NCI-H748 treated with DMSO at 0.1 percent for 48 hours (cell line): ENCODE data around the gene NCSTN.

Source experiments
- DNase-seq: peaks from one replicate; lab custom pipeline; 2025; lab: John Stamatoyannopoulos, UW

Gene NCSTN

GRCh38 chr1:160352555-160352954 lies 9.4 kb downstream of the NCSTN start:
- no peak for DNase-seq

DNA sequence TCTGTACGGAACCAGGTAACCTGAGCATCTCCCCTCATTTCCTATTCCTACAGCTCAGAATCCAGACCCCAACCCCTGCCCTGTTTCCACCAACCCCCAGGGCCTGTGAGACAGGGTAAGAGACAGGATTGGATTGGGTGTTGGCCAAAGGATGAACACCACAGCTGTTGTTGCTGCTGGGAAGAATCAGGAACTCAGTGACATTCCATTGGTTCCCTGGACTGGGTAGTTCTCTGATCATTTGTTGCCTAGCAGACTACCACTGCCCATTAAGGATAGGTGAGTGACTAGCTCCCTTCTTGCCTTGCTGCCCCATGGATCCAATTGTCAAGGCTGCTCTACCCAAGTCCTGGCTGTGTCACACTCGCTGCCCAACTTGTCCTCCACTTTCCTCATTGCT lies 10.0 kb downstream of the NCSTN start:
- DNase-seq: no peak

DNA sequence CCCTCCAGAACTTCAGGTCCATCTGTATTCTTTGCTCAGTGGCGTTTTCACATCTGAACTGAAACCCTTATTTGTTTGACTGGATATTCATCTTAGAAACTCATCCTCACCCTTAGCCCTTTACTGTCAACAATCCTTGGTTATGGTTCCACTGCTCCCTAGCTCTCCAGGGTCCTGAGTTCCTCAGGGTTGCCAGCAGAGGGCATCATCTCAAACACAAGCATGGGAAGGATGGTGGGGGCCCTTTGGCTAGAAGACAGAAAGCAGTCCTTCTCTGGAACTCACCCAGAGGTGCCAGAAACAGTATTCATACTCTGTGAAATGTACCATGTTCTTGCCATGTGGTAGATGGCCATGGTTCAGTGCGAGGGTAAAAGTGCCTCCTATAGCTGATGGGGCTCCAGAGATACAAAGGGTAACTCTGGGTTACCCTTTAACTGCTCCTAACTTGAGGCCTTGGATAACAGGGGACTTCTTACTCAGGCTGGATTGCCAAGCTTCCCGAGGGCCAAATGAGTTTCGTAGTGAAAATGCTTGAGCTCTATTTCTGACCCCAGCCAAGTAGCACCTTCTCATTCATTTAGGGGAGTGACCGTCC lies 11.3 kb downstream of the NCSTN start:
- DNase-seq: no peak

GRCh38 chr1:160357286-160358002 lies 14.3 kb downstream of the NCSTN start:
- DNase-seq: no peak

- no peak for DNase-seq
Observed at GRCh38 chr1:160358073-160358472, 14.9 kb downstream of the NCSTN start.

DNA sequence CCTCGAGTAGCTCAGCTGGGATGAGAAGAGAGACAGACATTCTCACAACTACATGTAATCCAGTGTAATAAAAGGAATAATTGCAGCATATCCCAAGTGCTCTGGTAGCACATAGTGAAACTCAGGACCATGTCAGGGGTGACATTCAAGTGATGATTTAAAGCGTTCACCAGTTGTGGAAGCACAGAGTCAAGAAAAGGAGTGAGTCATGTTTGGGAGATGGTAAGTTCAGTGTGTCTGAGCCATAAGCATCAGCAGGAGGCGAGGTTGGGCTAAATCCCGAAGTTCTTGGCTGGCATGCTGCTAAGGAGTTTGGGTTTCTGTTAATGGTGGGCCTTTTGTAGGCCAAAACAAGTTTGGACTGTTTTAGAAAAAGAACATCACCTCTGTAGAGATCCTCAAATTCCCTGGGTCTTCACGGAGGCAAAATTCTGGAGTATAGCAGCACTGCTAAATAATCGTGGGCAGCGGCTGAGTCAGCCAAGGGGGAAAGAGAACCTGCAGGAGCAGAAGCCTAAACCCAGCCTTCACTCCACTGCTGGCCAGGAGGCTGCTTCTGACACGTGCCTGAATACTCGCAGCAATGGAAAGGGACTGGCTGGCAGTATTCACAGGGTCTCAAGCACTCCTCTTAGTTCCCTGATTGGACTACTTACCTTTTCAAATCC lies 16.5 kb downstream of the NCSTN start:
- DNase-seq: no peak

DNA sequence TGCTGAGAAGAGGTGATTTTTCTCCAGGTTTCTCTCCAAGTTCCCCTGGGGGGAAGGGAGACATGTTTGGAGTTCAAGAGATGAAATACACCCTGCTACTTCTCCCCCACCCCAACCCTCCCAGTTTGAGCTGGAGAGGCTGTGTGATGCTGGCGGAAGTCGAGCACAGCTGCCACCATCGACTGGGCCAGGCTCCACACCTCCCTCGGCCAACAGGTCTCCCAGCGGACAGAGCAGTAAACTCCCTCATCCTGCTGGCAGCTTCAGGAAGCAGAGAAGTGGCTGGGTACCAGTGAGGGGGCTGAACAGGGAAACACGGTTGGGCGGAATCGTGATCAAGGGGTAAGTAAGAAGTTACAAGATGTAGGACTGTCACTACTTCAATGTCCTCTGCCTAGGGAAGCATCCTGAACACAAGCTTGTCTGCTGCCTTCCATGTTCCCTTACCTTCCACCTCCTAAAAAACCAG lies 17.1 kb downstream of the NCSTN start:
- DNase-seq: no peak

GRCh38 chr1:160361199-160361598 lies 18.0 kb downstream of the NCSTN start:
- no peak for DNase-seq

DNA sequence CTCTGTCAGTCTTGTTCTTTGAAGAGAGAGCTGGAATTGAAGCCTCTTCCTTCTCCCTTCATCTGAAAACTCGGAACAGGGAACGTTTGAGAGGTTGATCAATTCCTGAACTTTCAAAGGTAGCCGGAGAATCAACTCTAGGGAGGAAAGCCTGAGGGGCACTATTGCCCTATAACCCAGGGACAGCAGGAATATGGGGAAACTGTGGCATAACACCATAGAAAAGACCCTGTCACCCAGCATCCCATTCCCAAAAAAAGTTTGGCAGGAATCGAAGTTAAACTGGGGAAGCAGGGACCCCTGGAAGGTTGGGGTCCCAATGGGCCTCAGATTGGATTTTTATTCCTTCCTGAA lies 18.6 kb downstream of the NCSTN start:
- DNase-seq: no peak

DNA sequence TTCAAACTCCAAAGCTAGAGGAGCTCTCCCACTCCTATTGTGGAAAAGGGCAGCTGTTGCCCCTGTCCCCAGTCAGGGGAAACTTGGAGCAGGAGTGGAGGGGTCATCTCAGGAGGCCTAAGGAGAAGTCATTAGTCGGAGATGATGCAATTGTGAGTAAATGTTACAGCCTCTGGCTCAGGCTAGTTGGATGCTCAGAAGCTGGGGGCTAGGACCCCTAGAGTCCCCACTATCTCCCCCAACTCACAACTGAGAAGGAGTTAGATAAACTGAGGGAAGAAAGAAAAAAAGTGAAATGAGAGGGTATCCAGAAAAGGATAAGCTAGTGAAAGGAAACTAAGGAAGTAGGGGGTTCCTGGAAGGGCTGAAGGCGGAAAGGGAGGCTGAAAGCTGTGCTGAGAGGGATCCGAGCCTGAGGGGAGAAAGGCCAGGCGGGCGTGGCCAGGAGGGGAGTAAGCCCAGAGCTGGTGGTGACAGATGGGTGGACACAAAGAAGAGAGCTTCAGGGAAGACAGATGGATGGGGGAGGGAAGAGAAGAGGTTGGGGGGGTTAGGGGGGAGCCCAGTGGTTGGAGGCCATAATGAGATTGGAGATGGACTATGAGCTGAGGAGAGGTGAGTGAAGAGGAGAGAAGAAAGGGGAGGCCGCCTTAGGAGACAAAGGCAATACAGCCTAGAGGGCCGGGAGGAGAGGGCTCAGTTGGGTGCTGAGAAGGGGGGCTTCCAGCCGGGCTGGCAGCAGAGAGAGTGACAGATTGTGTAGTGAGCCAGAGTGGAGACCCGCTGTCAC lies 19.2 kb downstream of the NCSTN start:
- DNase-seq: no peak

DNA sequence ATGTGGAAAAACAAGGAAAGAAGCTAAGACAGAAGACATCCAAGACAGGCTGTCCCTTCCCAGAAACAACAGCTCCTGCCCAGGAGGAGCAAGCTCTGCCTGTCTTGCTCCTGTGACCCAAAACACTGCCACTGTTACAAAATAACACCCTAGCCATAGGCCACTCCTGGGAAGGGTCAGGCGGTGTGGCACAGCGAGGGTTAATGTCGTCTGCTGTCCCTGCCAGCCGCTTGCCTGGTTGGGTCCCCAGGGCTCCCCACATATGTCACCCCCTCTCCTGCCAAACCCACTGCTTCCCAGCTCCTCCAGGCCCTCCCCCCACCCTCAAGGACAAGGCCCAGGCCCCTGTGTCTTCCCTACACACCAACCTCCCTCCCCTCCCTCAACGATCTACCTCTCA lies 19.8 kb downstream of the NCSTN start:
- no peak for DNase-seq

DNA sequence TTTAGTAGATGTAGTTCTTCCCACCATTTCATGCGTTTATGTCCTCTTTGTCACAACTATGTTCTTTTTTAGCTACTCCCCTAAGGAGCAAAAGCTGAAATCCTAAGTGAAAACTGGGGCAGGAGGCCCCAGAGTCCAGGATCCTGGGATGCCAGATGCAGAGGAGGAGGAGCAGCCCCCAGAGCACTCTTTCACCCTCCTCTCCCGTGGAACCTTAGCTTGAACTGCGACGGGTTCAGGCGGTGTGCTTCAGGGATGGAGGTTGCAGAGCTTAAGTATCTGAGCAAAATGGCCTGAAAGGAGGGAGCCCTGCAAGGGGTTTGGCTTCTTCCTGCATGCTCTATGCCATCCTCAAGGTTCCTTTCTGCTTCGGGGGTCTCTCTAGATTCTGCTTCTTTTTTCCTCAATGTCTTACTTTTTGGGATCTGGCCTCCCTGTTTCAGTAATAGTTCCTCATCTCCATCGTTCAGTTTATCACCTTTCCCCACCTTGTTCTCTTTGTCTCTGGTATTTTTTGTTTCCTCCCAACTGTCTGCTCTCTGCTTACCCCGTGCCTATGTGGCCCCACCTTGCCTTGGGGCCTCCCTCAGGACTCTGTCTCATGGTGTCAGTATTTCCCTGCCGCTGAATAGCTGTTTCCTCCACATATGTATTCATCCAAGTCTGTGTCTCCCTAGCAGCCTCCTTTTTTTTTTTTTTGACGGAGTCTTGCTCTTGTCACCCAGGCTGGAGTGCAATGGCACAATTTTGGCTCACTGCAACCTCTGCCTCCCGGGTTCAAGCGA lies 21.0 kb downstream of the NCSTN start:
- DNase-seq: no peak

- no peak for DNase-seq
Observed at GRCh38 chr1:160365325-160365724, 22.1 kb downstream of the NCSTN start.

DNA sequence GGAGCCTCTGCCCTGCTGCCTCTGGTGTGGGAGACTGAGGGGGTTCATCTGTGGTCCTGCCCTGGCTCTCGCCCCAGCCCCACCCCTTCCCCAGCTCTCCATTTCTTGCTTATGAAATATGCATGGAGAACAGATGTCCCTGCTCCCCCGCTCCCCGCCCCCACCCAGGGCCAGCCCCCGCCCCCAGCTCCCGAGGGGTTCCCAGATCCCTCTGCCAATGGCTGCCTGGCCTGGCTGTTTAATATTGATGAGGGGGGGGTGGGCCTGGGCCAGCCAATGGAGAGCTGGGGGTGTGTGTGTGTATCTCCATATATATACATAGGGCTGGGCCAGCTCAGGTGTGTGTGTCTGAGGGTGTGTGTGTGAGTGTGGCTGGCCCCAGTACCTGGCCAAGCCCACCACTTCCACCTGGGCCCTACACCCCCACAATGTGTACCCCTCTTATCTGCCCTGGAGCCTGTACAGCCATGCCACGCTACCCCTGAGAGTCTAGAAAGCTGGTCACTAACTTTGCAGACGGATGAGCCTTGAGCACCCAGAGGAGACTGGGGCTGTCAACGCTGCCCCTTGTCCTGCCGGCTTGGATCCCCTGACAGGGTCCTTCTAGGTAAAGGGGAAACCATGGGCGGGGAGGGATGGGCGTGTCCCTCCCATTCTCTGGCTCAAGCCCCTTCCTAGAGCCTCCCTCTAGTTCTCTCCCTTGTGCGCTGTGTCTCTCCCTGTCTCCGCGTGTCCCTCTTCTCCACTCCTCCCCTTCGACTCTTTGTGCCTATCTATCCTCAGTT lies 23.7 kb downstream of the NCSTN start, which contains the start of gene NHLH1:
TSS of gene NHLH1 (plus strand) at position 341 of the 785 bp plus-strand sequence. CDS start 3,661 bp downstream, outside the sequence.
- no peak for DNase-seq

DNA sequence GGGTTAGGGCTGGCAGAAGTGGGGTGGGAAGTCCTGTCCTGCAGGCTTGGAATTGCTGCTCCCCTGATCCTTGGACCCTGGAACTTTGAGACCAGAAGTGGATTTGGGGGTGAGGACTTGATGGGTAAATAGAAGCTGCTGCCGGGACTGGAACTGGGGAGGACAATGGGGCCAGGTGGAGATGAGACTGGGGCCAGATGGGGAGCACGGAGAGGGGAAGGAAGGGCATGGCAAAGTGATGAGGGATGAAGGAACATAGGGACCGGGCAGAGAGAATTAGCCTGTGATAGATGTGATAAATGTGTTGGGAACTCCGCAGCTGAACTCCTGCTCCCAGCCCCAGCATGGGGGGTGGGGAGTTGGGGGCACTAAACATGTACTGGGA lies 24.3 kb downstream of the NCSTN start:
- DNase-seq: no peak

- no peak for DNase-seq
Observed at GRCh38 chr1:160367934-160368923, 25.0 kb downstream of the NCSTN start.

GRCh38 chr1:160369087-160369486 lies 25.9 kb downstream of the NCSTN start:
- no peak for DNase-seq

- no peak for DNase-seq
Observed at GRCh38 chr1:160370561-160371345, 27.6 kb downstream of the NCSTN start.

DNA sequence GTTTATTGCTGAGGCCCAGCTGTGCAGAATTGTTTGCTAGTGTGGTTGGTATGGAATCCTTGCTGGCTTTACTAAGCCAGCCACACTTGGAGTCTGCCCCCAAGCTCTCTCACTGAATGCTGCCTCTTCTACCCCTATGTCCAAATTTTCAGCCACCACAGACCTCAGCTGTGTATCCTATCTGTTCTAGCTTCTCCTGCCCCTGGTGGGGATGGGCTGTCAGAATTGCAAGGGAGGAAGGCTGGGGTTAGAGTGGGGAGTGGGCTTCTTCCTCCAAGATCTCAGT lies 28.1 kb downstream of the NCSTN start:
- DNase-seq: no peak
